Measurements from ENCODE around the gene STXBP1.
A peak's percentile ranks its signal among the peaks of the same experiment; 100 is the strongest.

The STXBP1 gene

DNA sequence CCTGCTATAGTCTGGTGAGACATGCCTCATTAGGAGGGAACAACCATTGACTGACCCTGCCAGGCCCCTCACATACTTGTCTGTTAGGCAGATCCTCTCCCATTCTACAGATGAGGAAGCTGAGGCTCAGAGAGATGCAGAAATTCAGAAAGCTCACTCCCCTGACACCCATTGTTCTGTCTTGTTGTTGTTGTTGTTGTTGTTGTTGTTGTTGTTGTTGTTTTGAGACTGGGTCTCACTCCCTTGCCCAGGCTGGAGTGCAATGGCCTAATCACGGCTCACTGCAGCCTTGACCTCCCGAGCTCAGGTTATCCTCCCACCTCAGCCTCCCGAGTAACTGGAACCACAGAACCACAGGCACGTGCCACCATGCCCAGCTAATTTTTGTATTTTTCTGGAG is 81.6 kb downstream of the STXBP1 start:
- no peak for DNase-seq (ENCODE audit: low read depth)

DNA sequence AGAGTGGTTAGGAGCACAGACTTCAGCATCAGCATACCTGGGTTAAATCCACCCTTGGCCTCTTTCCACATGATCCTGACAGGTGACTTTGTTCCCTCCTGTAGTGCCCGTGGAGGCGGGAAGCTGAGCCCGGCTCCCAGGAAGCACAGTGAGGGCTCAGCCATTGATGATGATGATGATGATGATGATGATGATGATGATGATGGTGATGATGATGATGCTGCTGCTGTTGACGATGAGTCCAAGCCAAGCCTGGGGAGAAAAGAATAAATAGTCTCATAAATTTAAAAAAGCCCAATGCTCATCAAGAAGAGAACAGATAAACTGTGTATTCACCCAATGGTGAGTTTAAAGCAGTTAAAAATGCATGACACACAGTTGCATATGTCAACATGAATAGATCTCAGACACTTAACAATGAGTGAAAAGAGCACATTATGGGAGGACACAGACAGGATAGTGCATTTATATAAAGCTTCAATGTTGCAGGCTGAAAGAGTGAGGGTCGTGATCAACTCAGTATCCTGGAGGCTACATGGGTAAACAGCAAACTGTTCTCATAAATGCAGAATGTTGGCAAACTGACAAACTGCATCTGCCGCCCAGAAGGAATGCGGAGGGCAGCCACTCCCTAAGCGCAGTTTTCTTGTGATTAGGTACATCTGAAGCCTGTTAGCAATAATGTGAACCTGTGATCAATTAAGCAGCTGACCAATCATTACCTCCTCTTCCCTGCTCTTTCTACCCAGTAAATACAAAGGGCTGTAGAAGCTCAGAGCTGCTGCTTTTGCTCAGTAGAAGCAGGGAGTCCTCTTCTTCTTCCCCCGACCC is 83.0 kb downstream of the STXBP1 start:
- DNase-seq (ENCODE audit: low read depth) = no peak

DNA sequence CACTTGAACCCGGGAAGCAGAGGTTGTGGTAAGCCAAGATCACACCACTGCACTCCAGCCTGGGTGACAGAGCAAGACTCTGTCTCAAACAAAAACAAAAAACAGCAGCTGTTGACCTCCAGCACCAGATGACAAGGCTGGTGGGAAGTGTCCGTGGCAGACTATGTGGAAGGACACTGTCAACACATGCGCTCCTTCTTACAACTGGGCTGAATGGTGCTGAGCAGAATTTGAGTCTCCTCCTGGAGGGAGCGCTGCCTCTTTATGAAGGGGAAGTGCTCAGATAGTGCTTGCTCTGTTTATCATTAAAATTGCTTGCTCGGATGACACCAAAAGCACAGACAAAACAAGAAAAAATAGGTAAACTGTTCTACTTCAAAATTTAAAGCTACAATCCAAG is 85.5 kb downstream of the STXBP1 start:
- DNase-seq (ENCODE audit: low read depth) = no peak

DNA sequence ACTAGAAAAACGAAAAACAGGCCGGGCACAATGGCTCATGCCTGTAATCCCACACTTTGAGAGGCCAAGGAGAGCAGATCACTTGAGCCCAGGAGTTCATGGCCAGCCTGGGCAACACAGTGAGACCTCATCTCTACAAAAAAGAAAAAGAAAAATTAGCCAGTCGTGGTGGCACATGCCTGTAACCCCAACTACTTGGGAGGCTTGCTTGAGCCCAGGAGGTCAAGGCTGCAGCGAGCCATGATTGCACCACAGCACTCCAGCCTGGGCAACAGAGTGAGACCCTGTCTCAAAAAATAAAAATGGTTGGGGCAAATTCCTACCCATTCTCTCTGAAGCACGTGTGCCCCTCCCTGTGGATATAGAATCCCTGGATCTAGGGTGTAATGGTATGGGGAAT is 86.3 kb downstream of the STXBP1 start:
- no peak for DNase-seq (ENCODE audit: low read depth)

DNA sequence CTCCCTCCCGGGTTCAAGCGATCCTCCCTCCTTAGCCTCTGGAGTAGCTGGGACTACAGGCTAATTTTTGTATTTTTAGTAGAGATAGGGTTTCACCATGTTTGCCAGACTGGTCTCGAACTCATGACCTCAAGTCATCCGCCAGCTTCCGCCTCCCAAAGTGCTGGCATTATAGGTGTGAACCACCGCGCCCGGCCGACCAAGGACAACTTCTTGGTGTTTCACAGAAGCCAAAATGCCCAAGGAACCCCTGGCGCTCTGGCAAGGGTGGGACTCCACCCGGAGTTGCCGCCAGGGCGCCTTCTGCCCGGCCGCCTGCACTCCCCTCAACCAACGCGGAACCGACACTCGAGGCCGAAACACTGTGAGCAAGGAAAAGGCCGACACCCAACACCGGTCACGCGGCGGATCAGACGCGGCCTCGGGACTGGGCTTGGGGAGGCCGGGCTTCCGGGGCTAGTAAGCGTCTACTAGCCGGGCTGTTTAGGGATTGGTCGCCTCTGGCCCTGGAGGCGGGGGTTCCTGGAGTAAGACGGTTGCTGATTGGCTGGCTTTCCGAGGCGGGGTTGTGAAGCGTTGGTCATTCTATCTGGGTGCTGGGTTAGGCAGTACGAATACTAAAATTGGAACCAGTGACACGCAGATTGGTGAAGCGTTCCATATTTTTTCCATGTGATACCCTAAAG is 87.1 kb downstream of the STXBP1 start:
- DNase-seq (ENCODE audit: low read depth) = peak; percentile 72

DNA sequence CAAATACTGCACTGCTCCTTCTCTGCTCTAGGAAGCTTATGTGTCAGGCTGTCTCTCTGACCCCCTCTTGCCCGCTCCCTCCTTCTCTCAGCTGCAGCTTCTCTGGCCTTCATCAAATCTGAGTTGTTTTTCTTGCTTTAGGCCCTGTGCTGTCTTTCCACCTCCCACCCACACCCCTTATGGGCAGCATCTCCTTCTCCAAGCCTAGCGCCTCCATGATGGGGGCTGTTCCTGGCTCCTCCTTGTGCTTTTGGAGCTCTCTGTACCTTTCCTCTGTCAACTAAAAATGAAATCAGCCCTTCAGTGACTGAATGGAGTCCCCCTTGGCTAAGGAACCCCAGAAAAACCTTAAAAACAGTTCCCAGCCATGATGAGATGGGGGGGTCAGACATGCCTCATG is 88.1 kb downstream of the STXBP1 start:
- DNase-seq (ENCODE audit: low read depth) = no peak

DNA sequence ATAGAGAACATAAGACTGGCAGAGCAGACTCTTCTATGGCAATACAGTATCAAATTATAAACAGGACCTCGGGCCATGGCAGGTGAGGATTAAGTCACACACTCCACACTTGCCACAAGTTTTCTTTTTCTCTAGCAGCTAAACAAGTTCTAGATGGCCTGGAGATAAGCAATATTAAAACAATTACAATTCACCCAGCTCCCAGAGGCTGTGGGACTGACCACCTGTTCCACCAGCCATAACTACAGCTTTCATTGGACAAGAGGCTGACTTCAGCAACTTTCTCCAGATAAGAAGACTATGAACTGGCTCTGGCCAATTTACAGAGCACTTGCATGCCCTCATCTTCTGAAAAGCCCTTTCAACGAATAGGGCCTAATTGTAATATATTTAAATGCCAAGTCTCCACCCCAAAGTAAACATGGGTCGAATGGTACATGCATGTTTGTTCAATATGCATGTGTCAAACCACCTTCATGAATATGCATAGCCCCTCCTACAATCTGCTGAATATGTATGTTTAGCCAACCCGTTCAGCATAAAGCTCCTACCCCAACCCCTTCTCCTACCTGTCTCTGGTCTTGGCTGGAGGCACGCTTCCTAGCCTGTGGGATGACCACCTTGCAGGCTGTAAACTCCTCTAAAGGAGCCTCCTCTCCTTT is 88.6 kb downstream of the STXBP1 start:
- no peak for DNase-seq (ENCODE audit: low read depth)

DNA sequence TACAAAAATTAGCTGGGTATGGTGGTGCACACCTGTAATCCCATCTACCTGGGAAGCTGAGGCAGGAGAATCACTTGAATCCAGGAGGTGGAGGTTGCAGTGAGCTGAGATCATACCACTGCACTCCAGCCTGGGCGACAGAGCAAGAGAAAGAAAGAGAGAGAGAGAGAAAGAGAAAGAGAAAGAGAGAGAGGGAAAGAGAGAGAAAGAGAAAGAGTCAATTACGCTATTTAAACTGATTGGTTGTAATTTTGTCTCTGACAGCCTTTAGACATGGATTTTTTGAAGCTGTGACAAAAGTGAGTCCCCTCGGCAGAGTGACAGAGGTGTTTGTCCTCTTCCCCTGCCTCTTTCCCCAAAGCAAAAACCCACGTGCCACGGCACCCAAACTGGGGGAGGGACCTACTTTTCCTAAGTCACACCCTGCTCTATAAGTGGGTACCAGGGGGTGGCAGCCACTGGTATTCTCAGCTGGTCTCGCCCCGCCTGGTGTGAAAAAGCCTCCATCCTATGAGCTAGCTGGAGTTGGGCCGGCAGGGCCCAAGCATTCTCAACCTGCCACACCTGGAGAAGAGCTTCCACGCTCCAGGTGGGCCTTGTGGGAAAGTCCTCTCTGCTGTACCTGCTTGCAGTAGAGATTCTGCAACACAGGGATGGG is 91.3 kb downstream of the STXBP1 start:
- no peak for DNase-seq (ENCODE audit: low read depth)

DNA sequence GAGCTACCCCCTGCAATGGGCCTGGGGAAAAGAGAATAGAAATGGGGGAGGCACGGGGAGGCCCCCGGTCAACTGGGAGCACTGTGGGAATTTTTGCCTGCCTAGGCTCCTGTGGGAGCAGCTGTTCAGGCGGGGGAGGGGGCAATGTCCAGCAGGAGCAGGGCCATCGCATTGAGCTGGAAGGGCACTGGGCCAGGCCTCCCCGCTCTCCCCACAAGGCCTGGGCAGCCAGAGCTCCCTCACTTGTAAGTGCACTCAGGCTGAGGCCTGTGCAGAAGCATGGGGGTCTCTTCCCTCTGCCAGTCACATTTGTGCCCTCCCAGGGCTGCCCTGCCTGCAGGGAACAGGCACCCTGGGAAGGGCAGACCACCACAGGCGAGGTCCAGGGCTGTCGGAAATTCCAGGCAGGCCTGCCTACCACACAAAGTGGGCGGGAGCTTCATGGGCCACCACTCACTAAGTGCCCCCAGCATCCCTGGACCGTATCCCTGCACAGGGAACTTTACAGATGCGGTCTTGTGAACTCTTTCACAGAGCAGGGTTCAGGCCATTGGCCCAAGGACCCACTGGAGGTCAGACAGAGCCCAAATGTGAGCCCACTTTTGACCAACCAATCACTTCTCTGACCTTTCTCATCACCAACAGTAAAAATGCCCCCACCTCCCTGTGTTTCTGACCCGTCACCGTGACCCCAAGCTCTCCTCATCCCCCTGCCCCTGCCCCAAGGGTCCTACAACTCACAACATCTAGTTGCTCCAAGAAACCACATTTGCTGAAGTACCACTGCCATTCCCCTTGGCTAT is 93.7 kb downstream of the STXBP1 start:
- no peak for DNase-seq (ENCODE audit: low read depth)

DNA sequence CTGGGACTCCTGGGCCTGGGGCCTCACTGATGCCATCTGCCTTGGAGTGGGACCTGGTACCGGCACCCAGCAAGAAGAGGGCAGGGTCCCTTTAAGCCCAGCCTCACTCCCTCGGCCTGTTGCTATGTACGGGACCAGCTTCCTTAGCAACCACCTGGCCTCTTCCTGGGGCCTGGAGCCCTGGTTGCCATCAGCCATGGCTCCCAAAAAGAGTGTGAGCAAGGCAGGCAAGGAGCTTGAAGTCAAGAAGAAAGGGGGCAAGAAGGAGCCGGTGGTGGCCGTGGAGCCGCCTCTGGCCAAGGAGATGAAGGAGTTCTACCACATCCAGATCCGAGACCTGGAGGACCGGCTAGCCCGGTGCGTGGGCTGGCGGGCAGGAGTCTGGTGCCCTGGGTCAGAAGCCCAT is 94.8 kb downstream of the STXBP1 start, which contains the start of gene CFAP157:
Gene CFAP157, plus strand, starts transcription at position 153 of the 406 bp plus-strand sequence. Its CDS starts 44 bp downstream, at position 197.
- DNase-seq (ENCODE audit: low read depth) = no peak

DNA sequence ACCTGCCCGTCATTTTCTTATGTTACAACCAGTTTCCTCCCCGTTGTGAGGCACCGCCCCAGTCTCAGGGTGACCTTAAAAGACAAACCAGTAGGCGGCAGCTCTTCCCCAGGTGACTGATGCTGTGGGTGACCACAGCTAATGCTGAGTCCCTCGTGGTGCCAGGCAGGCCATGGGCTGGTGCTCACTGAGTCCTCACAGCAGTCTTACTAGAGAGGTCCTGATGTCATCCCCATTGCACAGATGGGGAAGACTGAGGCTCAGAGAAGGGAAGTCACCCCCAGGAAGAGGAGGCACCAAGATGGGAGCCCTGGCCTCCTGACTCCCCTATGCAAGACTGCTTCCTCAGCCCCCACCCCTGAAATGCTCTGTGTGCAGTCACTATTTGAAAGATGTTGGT is 95.7 kb downstream of the STXBP1 start:
- no peak for DNase-seq (ENCODE audit: low read depth)

DNA sequence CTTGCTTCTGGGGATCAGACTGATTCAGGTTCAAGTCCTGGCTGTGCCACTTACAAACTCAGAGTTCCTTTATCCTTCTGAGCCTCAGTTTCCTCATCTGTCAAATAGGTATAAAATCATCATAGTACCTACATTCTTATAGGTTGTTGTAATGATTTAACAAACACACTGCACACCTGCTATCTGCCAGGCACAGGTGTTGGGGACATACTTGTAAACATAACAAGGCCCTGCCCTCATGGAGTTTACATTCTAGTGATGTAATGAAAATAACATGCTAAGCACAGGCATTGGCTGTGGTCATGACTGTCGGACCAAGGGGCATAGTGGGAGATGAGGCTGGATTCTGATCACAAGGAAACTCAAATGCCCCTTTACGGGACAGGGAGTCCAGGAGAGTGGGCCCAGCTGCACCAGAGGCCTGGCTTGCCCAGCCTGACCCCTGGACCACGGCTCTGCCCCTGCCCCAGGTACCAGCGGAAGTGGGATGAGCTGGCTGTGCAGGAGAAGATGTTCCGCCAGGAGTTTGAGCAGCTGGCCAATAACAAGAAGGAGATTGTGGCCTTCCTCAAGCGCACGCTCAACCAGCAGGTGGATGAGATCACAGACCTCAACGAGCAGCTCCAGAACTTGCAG is 97.0 kb downstream of the STXBP1 start:
- DNase-seq (ENCODE audit: low read depth) = no peak

DNA sequence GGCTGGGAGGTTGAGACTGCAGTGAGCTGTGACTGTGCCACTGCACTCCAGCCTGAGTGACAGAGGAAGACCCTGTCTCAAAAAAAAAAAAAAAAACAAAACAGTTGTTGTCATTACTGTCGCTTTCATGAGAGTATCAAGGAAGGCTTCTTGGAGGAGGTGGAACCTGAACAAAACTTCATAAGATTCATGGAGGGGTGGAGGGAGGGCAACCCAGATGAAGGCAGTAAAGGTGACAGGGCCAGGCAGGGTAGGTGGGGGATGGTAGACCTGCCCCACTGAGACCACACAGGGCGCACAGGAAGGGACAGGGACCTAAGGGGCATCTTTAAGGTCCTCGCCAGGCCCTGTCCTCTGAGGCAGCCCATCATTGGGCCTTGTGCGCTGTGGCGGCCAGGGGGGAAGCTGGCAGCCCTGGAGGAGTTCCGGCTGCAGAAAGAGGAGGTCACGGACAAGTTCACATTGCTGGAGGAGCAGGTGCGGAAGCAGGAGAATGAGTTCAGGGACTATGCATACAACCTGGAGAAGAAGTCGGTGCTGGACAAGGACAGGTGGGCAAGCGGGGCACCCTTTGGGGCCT is 98.2 kb downstream of the STXBP1 start:
- no peak for DNase-seq (ENCODE audit: low read depth)

DNA sequence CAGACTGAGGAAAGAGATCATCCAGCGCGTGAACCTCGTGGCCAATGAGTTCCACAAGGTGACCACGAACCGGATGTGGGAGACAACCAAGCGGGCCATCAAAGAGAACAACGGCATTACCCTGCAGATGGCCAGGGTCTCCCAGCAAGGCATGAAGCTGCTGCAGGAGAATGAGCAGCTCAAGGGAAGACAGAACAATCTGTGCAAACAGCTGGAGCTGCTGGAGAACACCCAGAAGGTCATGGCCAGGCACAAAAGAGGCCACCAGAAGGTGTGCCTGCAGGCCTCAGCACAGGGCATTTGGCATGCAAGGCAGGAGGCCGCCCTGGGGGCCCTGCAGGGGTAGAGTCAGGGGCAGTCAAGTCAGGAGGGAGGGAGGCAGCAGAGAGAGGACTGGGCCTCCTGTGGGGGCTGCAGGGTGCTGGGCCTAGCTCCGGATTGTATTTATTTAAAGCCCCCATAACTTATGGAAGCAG is 99.2 kb downstream of the STXBP1 start:
- DNase-seq (ENCODE audit: low read depth) = no peak

DNA sequence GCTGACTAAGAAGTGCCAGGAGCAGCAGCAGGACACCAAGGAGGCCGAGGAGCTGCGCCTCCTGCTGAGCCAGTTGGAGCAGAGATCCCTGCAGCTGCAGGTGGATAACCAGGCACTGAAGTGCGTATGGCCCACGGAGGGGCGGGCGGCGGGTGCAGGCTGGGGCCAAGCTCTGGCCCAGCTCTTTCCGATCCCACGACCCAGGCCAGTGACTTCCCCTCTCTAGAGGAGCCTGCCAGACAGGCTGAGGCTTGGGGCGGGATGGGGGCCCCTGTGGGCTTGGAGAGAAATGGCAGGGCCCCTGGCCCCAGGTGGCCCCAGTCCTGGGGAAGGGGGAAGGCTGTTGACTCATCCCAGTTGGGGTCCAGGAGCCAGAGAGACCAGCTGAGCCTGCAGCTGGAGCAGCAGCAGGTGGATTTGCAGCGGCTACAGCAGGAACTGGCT is 99.8 kb downstream of the STXBP1 start:
- no peak for DNase-seq (ENCODE audit: low read depth)

DNA sequence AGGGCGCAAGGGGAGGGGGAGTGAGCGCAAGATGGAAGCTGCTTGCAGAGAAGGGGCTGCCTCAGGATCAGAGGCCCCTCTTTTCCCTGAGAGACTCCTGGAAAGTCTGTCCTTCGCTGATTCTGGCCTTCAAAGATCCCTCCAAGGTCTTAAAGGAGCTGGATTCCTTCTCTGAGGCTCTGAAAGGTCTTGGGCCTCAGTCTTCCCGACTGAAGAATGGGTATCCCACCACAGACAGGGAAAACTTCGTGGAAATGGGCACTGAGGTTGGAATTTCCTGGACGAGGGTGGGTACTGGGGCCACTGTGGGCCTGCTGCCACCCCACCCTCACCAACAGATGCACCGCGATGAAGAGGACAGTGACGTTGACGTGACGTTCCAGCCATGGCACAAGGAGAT is 100.3 kb downstream of the STXBP1 start:
- DNase-seq (ENCODE audit: low read depth) = no peak

DNA sequence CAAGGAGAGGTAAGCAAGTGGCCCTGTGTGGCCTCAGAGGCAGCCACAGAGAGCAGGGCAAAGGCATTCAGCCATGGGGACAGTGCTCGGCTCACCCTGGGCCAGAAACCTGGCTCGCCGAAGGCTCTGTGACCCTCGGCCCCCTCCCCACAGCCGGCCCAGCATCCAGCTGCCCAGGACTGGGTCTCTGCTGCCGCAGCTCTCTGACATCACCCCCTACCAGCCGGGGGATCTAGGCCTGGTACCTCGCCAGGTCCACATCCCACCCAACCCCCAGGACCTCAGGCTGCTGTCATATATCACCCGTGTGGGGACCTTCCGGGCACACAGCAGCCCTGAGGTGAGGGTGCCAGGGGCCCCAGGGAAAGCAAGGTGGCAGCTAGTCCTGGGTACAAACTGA is 100.8 kb downstream of the STXBP1 start:
- DNase-seq (ENCODE audit: low read depth) = no peak

DNA sequence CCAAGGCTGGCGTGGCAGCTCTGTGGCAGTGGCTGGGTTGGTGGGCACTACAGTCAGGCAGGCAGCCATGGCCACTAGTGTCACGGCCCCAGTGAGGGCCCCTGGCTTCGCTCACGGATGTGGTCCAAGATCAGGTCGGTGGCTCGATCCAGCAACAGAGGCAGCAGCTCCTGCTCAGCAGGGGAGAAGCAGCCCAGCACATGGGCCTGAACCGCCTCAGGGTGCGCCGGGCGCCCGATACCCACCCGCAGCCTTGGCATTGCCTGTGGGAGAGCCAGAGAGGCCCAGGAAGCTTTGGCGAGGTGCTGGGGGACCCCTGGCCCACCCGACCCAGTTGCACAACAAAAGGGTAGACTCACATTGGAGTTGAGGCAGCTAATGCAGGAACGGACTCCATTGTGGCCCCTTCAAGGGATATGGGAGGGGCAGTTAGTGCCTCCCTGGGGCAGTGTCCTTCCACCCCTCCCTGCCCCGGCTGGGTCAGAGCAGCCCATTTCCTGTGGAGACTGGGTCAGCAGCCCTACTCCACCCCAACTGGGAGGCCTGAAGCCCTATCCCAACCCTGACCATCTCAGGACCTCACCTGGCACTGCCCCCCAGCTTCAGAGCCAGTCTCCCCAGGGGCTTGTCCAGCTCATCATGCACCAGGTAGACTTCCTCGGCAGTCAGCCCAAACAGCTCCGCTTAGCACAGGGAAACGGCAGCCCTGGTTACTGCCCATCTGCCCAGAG is 102.1 kb downstream of the STXBP1 start:
- no peak for DNase-seq (ENCODE audit: low read depth)

DNA sequence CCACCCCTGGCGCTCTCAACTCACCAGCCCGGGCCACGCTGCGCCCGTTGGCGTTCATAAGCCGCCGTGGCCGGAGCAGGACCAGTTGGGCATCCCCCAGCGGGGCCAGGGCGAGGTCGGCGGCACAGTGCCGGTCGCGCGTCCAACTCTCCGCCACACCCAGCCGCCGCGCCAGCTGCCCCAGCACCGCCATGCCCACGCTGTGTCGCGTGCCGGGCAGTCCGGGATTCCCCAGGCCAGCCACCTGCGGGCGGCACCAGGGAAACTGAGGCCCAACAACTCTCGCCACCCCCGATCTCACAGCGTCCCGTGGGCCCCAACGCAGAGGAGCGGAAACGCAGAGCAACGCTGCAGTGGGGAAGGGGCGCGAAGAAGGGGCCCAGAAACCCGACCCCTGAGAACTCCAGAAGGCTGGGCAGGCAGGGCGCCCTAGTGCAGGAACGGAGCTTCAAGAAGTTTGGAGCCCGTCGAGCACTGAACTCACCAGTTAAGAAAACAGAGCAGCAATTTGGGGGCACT is 102.9 kb downstream of the STXBP1 start:
- DNase-seq (ENCODE audit: low read depth) = no peak

All from stimulated activated CD8-positive, alpha-beta memory T cell treated with anti-CD3 and anti-CD28 coated beads, Interleukin-12 subunit alpha, Interleukin-12 subunit beta, amount 100 ng/mL, for 4 hours (primary cell).